GM23338 (cell line): ENCODE measurements around the gene EIF3K. TPM values are rescaled to one million over a fixed set of nuclear protein-coding genes. Genes with fewer than 3 reads are reported as not detected.

Experiments
- ATAC-seq: fragments of 200-7000 bp; cut with Tn5 transposase; 3 replicates; pipeline ENCODE4 v1.9.1; 2020
- DNase-seq: peaks from one replicate; pipeline ENCODE4 v3.0.0-alpha.2; 2015; ENCODE audit warnings: low spot score
- H2AFZ ChIP-seq: fragments of 200-600 bp; sonication (generic); 2 replicates; pipeline ENCODE4 v1.8.0; 2016; ENCODE audit warnings: antibody characterized with exemption, mild to moderate bottlenecking, moderate library complexity
- H3F3A ChIP-seq: fragments of 200-600 bp; sonication (generic); replicated peaks from 2 replicates; pipeline ENCODE4 v1.8.0; 2017; ENCODE audit warnings: antibody characterized with exemption, mixed run types, low read depth
- H3K27ac ChIP-seq: fragments of 200-600 bp; sonication (generic); 2 replicates; pipeline ENCODE4 v1.6.1; 2016; ENCODE audit warnings: low read depth
- H3K27me3 ChIP-seq: fragments of 200-600 bp; sonication (generic); 2 replicates; pipeline ENCODE4 v1.8.0; 2016; ENCODE audit warnings: mild to moderate bottlenecking, mixed run types, moderate library complexity; ENCODE audit not compliant: insufficient read depth
- H3K36me3 ChIP-seq: fragments of 200-600 bp; sonication (generic); 2 replicates; pipeline ENCODE4 v1.8.0; 2016; ENCODE audit warnings: mild to moderate bottlenecking; ENCODE audit not compliant: insufficient read depth
- H3K4me1 ChIP-seq: fragments of 200-600 bp; sonication (generic); 2 replicates; pipeline ENCODE4 v1.8.0; 2016; ENCODE audit warnings: mild to moderate bottlenecking, moderate library complexity; ENCODE audit not compliant: insufficient read depth
- H3K4me2 ChIP-seq: fragments of 200-600 bp; sonication (generic); 2 replicates; pipeline ENCODE4 v1.7.1; 2017; ENCODE audit warnings: mixed run types
- H3K4me3 ChIP-seq: fragments of 200-600 bp; sonication (generic); 2 replicates; pipeline ENCODE4 v1.6.1; 2016; ENCODE audit warnings: mixed run types
- H3K79me2 ChIP-seq: fragments of 200-600 bp; sonication (generic); replicated peaks from 2 replicates; pipeline ENCODE4 v1.8.0; 2017; ENCODE audit warnings: mild to moderate bottlenecking; ENCODE audit not compliant: insufficient read depth
- H3K9me2 ChIP-seq: fragments of 200-600 bp; sonication (generic); 2 replicates; pipeline ENCODE4 v1.8.0; 2017; ENCODE audit not compliant: insufficient read depth
- H4K20me1 ChIP-seq: fragments of 200-600 bp; sonication (generic); replicated peaks from 2 replicates; pipeline ENCODE4 v1.8.0; 2017; ENCODE audit warnings: mild to moderate bottlenecking; ENCODE audit not compliant: insufficient read depth
- H3K27ac Mint-ChIP-seq: 2 replicates; pipeline ENCODE4 v1.8.0; 2020; ENCODE audit warnings: inconsistent platforms, mild to moderate bottlenecking, moderate library complexity, mixed read lengths
- H3K27me3 Mint-ChIP-seq: 3 replicates; pipeline ENCODE4 v1.8.0; 2022; ENCODE audit warnings: low read depth, mild to moderate bottlenecking, moderate library complexity, mixed read lengths, inconsistent platforms; ENCODE audit not compliant: insufficient read depth, poor library complexity
- H3K36me3 Mint-ChIP-seq: 3 replicates; pipeline ENCODE4 v1.8.0; 2021; ENCODE audit warnings: low read depth, mild to moderate bottlenecking, inconsistent platforms, moderate library complexity, mixed read lengths
- H3K4me1 Mint-ChIP-seq: 3 replicates; pipeline ENCODE4 v1.8.0; 2020; ENCODE audit warnings: mild to moderate bottlenecking, inconsistent platforms, mixed read lengths
- H3K4me3 Mint-ChIP-seq: 3 replicates; pipeline ENCODE4 v1.8.0; 2021; ENCODE audit warnings: moderate library complexity, mild to moderate bottlenecking, inconsistent platforms, mixed read lengths
- H3K9me3 Mint-ChIP-seq: 3 replicates; pipeline ENCODE4 v1.8.0; 2020; ENCODE audit warnings: moderate library complexity, mild to moderate bottlenecking, inconsistent platforms, mixed read lengths
- CREB1 ChIP-seq: fragments of 250-450 bp; sonication (Bioruptor Pico); IDR thresholded peaks from 2 replicates; pipeline ENCODE4 v1.5.0; 2020; ENCODE audit warnings: low read depth, mild to moderate bottlenecking, moderate library complexity
- CTCF ChIP-seq, 2 experiments: fragments of 200-600 bp in 1 of 2; sonication (generic) in 1 of 2; conservative IDR thresholded peaks; 2 replicates each; pipeline versions ENCODE4 v1.5.1 to v1.6.1; 2016 to 2017; ENCODE audit warnings: antibody characterized with exemption in 2 of 2, low read depth in 2 of 2, mild to moderate bottlenecking in 2 of 2, moderate library complexity in 1 of 2
- ETS1 ChIP-seq: IDR thresholded peaks from 2 replicates; pipeline ENCODE4 v1.6.1; 2016; ENCODE audit warnings: antibody characterized with exemption
- EZH2 ChIP-seq: fragments of 200-600 bp; sonication (generic); IDR thresholded peaks from one replicate; pipeline ENCODE4 v1.8.0; 2017; ENCODE audit warnings: antibody characterized with exemption, mild to moderate bottlenecking, low read depth; ENCODE audit not compliant: unreplicated experiment
- EZH2phosphoT487 ChIP-seq: fragments of 200-600 bp; sonication (generic); IDR thresholded peaks from one replicate; pipeline ENCODE4 v1.8.1; 2018; ENCODE audit warnings: antibody characterized with exemption; ENCODE audit not compliant: unreplicated experiment
- JUNB ChIP-seq: IDR thresholded peaks from one replicate; pipeline ENCODE4 v1.6.1; 2016; ENCODE audit warnings: antibody characterized with exemption; ENCODE audit not compliant: unreplicated experiment
- NANOG ChIP-seq: IDR thresholded peaks from 2 replicates; pipeline ENCODE4 v1.6.1; 2016; ENCODE audit warnings: antibody characterized with exemption, borderline replicate concordance
- POLR2AphosphoS5 ChIP-seq: IDR thresholded peaks from 2 replicates; pipeline ENCODE4 v1.6.1; 2016; ENCODE audit warnings: antibody characterized with exemption, low read depth
- STAT1 ChIP-seq: IDR thresholded peaks from one replicate; pipeline ENCODE4 v1.6.1; 2016; ENCODE audit warnings: antibody characterized with exemption; ENCODE audit not compliant: unreplicated experiment
- ZNF114 ChIP-seq: fragments of 250-450 bp; sonication (Bioruptor Pico); IDR thresholded peaks from 2 replicates; pipeline ENCODE4 v1.5.0; 2020; ENCODE audit warnings: mild to moderate bottlenecking, moderate library complexity
- ZNF331 ChIP-seq: fragments of 250-450 bp; sonication (Bioruptor Pico); IDR thresholded peaks from 2 replicates; pipeline ENCODE4 v1.5.0; 2020; ENCODE audit warnings: low read depth, mild to moderate bottlenecking, moderate library complexity
- polyA plus RNA-seq: library from polyadenylated mRNA; unstranded; fragments of >200 nt; fragmentation: Nextera tagmentation; extraction: Ambion mirVana; gene quantifications from 2 replicates; pipeline ENCODE4 v1.2.1, GENCODE V29; 2016
- total RNA-seq: library from RNA; depleted of rRNA; stranded (reverse); fragments of >200 nt; shearing (Covaris generic); gene quantifications from 2 replicates; pipeline ENCODE4 v1.2.3, GENCODE V29; 2014
- TF ChIP-seq, protein P1 (sequence below): fragments of 250-450 bp; sonication (Bioruptor Pico); IDR thresholded peaks from 2 replicates; pipeline ENCODE4 v1.5.0; 2020; ENCODE audit warnings: mild to moderate bottlenecking, moderate library complexity
- TF ChIP-seq, protein P2 (sequence below): IDR thresholded peaks from one replicate; pipeline ENCODE4 v1.6.1; 2018; ENCODE audit warnings: antibody characterized with exemption; ENCODE audit not compliant: unreplicated experiment

Gene EIF3K
- total and polyA plus RNA-seq, 2 experiments from 2014 or later, result 226 to 509 TPM

DNA sequence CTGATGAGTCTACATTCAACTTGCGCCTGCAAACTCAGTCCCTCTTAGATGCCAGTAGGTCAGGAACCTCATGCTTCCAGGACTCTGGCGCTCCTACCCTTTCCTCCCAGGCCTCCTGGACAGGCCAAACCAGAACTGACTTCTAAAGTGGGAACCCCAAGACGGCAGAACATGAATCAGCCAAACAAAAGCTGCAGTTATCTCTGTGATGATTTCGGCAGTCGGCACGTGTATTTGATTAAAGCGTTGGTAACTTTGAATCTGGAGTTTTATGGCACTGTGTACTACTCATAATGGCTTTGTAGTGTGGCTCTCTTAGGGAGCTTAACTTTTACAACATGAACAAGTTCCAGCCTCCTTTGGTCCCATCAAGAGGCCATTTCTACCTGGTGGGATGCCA is 42.1 kb downstream of the EIF3K start:
- Histone ChIP-seq H3K36me3 (0 out of 2 replicates have a peak, but pooled peaks cover 4% of the 10 kb centered on the region), H3K4me2 (peak overlapping the region; percentile 66; the same call in 1 of the 2 replicates), H4K20me1 (peaks cover 48% of the 10 kb centered on the region), H3K27ac (peak overlapping the region; percentile 99; the same call in 1 of the 2 replicates), H2AFZ (no peak overlapping the region), H3K9me2 (no peaks in the 10 kb centered on the region), H3K4me3 (no peak overlapping the region), H3K4me1 (peaks cover 89% of the 10 kb centered on the region), H3F3A (peaks cover 17% of the 10 kb centered on the region), H3K27me3 (no peaks in the 10 kb centered on the region), H3K79me2 (peaks cover 96% of the 10 kb centered on the region)
- H3K4me1 Mint-ChIP-seq, result peaks cover 91% of the 10 kb centered on the region
- peaks cover 21% of the 10 kb centered on the region for H3K27me3 Mint-ChIP-seq
- H3K27ac Mint-ChIP-seq, result peak overlapping the region; percentile 18; the same call in 1 of the 2 replicates
- TF ChIP-seq ZNF114 (CRISPR knock-in tag) (no peak), JUNB (no peak), NANOG (no peak), POLR2AphosphoS5 (no peak), STAT1 (no peak), EZH2 (no peak), CREB1 (CRISPR knock-in tag) (no peak), CTCF (conservative IDR thresholded peaks at IDR 0.05; ENCODE audit: low read depth in 2 of 2) (no peak), EZH2phosphoT487 (no peak), ETS1 (no peak), ZNF331 (CRISPR knock-in tag) (no peak)
- TF ChIP-seq, protein P1, sequence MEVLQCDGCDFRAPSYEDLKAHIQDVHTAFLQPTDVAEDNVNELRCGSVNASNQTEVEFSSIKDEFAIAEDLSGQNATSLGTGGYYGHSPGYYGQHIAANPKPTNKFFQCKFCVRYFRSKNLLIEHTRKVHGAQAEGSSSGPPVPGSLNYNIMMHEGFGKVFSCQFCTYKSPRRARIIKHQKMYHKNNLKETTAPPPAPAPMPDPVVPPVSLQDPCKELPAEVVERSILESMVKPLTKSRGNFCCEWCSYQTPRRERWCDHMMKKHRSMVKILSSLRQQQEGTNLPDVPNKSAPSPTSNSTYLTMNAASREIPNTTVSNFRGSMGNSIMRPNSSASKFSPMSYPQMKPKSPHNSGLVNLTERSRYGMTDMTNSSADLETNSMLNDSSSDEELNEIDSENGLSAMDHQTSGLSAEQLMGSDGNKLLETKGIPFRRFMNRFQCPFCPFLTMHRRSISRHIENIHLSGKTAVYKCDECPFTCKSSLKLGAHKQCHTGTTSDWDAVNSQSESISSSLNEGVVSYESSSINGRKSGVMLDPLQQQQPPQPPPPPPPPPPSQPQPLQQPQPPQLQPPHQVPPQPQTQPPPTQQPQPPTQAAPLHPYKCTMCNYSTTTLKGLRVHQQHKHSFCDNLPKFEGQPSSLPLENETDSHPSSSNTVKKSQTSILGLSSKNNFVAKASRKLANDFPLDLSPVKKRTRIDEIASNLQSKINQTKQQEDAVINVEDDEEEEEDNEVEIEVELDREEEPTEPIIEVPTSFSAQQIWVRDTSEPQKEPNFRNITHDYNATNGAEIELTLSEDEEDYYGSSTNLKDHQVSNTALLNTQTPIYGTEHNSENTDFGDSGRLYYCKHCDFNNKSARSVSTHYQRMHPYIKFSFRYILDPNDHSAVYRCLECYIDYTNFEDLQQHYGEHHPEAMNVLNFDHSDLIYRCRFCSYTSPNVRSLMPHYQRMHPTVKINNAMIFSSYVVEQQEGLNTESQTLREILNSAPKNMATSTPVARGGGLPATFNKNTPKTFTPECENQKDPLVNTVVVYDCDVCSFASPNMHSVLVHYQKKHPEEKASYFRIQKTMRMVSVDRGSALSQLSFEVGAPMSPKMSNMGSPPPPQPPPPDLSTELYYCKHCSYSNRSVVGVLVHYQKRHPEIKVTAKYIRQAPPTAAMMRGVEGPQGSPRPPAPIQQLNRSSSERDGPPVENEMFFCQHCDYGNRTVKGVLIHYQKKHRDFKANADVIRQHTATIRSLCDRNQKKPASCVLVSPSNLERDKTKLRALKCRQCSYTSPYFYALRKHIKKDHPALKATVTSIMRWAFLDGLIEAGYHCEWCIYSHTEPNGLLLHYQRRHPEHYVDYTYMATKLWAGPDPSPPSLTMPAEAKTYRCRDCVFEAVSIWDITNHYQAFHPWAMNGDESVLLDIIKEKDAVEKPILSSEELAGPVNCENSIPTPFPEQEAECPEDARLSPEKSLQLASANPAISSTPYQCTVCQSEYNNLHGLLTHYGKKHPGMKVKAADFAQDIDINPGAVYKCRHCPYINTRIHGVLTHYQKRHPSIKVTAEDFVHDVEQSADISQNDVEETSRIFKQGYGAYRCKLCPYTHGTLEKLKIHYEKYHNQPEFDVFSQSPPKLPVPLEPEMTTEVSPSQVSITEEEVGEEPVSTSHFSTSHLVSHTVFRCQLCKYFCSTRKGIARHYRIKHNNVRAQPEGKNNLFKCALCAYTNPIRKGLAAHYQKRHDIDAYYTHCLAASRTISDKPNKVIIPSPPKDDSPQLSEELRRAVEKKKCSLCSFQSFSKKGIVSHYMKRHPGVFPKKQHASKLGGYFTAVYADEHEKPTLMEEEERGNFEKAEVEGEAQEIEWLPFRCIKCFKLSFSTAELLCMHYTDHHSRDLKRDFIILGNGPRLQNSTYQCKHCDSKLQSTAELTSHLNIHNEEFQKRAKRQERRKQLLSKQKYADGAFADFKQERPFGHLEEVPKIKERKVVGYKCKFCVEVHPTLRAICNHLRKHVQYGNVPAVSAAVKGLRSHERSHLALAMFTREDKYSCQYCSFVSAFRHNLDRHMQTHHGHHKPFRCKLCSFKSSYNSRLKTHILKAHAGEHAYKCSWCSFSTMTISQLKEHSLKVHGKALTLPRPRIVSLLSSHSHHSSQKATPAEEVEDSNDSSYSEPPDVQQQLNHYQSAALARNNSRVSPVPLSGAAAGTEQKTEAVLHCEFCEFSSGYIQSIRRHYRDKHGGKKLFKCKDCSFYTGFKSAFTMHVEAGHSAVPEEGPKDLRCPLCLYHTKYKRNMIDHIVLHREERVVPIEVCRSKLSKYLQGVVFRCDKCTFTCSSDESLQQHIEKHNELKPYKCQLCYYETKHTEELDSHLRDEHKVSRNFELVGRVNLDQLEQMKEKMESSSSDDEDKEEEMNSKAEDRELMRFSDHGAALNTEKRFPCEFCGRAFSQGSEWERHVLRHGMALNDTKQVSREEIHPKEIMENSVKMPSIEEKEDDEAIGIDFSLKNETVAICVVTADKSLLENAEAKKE (CRISPR knock-in tag), result no peak
- TF ChIP-seq, protein P2, sequence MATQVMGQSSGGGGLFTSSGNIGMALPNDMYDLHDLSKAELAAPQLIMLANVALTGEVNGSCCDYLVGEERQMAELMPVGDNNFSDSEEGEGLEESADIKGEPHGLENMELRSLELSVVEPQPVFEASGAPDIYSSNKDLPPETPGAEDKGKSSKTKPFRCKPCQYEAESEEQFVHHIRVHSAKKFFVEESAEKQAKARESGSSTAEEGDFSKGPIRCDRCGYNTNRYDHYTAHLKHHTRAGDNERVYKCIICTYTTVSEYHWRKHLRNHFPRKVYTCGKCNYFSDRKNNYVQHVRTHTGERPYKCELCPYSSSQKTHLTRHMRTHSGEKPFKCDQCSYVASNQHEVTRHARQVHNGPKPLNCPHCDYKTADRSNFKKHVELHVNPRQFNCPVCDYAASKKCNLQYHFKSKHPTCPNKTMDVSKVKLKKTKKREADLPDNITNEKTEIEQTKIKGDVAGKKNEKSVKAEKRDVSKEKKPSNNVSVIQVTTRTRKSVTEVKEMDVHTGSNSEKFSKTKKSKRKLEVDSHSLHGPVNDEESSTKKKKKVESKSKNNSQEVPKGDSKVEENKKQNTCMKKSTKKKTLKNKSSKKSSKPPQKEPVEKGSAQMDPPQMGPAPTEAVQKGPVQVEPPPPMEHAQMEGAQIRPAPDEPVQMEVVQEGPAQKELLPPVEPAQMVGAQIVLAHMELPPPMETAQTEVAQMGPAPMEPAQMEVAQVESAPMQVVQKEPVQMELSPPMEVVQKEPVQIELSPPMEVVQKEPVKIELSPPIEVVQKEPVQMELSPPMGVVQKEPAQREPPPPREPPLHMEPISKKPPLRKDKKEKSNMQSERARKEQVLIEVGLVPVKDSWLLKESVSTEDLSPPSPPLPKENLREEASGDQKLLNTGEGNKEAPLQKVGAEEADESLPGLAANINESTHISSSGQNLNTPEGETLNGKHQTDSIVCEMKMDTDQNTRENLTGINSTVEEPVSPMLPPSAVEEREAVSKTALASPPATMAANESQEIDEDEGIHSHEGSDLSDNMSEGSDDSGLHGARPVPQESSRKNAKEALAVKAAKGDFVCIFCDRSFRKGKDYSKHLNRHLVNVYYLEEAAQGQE, result no peak
- DNase-seq (no peak), ATAC-seq (no peak)
- H3K9me3 Mint-ChIP-seq, result no peaks in the 10 kb centered on the region
- H3K36me3 Mint-ChIP-seq, result peaks cover 30% of the 10 kb centered on the region
- no peak overlapping the region for H3K4me3 Mint-ChIP-seq
